NCI-H128 (cell line): ENCODE measurements around the gene ZNF575.
A peak's percentile ranks its signal among the peaks of the same experiment; 100 is the strongest.
"Not testable (repeated sequence)": the region's sequence is repeated elsewhere in the genome, so short reads cannot be mapped to it uniquely, and the experiment has no call there.

Experiments used
- DNase-seq: peaks from one replicate; lab custom pipeline; 2025; ENCODE audit not compliant: unreplicated experiment; lab: John Stamatoyannopoulos, UW

ZNF575 gene

DNA sequence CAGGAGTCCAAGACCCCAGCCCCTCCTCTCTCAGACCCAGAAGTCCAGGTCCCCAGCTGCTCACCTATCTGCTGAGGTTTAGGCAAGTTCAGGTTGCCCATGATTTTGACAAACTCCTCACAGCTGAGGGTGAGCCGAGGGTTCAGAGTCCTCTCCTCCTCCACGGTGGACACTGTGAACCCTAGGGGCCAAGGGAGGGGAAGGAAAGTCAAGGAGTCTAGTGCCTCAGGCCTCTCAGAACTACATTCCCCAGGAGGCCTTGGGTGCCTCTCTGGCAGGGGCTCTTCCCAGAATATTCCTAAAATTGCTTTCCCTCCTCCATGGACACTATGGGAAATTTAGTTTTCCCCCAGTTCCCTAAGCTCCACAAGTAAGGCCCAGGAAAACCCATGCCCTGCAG lies 25.1 kb upstream of the ZNF575 start:
- no peak for DNase-seq

DNA sequence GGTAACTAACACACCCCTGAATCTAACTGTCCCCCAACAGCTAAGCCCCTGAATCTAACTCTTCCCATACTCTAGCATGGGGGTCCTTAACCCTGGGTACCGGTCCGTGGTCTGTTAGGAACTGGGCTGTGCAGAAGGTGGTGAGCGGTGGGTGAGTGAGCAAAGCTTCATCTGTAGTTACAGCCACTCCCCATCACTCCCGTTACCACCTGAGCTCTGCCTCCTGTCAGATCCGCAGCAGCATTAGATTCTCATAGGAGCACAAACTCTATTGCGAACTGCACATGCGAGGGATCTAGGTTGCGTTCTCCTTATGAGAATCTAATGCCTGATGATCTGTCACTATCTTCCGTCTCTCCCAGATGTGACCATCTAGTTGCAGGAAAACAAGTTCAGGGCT lies 22.3 kb upstream of the ZNF575 start:
- no peak for DNase-seq

- no peak for DNase-seq
Observed at GRCh38 chr19:43511324-43511723, 21.7 kb upstream of the ZNF575 start.

GRCh38 chr19:43512399-43512798 lies 20.6 kb upstream of the ZNF575 start:
- DNase-seq = not testable (repeated sequence)

- no peak for DNase-seq
Observed at GRCh38 chr19:43518051-43518450, 14.9 kb upstream of the ZNF575 start.

DNA sequence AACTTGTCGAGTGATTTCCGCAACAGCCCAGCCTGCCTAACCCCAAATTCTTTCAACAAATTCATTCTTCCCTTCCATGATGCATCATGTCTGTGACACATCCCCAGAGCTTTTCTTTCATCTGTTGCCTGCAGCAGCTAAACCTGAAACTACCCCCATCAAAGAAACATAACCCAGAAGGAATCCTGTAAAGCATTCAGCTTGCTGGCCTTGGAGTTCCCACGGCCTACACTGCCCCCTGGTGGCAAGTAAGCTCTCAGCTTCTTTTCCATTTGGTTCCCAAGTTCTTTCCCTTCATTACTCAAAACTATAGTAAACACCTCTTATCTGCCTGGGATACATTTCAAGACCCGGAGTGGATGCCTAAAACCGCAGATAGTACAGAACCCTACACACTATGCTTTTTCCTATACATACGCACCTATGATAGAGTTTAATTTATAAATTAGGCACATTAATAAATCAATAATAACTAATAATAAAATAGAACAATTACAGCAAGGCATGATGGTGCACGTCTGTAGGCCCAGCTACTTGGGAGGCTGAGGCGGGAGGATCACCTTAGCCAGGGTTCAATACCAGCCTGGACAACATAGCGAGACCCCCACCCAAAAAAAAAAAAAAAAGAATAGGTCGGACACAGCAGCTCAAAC lies 13.4 kb upstream of the ZNF575 start:
- DNase-seq = peak; percentile 49

GRCh38 chr19:43522929-43523328 lies 10.1 kb upstream of the ZNF575 start:
- DNase-seq = no peak

DNA sequence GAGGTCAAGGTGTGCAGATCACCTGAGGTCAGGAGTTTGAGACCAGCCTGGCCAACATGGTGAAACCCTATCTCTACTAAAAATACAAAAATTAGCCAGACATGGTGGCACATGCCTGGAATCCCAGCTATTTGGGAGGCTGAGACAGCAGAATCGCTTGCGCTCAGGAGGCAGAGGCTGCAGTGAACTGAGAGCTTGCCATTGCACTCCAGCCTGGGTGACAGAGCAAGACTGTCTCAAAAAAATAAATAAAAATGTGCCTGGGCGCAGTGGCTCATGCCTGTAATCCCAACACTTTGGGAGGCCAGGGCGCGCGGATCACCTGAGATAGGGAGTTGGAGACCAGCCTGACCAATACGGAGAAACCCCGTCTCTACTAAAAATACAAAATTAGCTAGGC lies 9.3 kb upstream of the ZNF575 start:
- DNase-seq = not testable (repeated sequence)

- DNase-seq = no peak
Observed at GRCh38 chr19:43524922-43525835, 7.8 kb upstream of the ZNF575 start.

GRCh38 chr19:43525836-43526771 lies 6.9 kb upstream of the ZNF575 start:
- DNase-seq = no peak

- no peak for DNase-seq
Observed at GRCh38 chr19:43526884-43527859, 5.8 kb upstream of the ZNF575 start, which contains the start of gene ETHE1. Gene ETHE1 (minus strand): TSS chr19:43527201. CDS start chr19:43527177, 24 bp downstream.

DNA sequence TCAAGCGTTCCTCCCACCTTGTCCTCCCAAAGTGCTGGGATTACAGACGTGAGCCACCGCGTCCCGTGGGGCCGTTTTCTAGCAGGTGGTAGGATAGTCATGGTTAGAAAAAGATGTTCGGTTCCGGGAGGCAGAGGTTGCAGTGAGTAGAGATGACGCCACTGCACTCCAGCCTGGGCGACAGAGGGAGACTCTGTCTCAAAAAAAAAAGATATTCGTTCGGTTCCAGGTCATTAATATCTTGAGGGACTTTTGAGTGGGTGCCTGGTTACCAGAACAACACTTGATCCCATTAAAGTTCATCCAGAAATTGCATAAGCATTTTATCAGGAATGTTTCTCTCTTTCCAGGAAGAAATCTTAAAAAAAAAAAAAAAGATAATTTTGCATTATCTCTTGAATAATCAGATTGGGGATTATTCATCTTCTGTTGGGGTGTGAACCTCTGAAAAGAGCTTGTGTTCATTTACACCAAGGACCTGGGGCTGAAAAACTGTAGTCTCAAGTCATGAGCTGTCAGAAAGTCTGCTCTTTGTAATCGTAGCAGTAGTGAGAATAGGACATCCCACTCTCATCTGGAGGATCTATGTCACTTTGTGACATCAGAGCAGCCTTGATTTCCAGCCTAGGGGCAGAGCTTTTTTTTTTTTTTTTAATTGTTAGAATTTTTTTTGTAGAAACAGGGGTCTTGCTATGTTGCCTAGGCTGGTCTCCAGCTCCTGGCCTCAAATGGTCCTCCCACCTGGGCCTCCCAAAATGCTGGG lies 4.9 kb upstream of the ZNF575 start:
- DNase-seq = peak; percentile 39

DNA sequence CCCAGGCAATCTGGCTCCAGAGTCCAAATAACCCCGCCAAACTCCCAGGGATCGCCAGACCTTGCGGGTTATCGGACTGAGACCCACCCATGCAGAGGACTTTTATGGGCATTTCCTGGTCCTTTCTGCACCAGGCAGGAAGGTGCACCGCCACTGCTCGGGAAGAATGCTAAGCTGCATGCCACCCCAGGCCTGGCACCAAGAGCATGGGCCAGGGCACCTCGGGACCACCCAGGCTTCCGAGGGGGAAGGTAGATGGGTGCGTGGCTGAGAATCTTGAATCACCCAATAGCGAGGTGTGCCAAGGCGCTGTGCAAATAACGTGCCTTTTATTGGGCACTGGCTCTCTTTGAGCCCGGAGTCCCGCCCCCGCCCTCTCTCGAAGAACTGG lies 422 bp upstream of the ZNF575 start:
- DNase-seq = no peak

GRCh38 chr19:43533546-43534304 lies 737 bp downstream of the ZNF575 start:
- peak; percentile 93 for DNase-seq

DNA sequence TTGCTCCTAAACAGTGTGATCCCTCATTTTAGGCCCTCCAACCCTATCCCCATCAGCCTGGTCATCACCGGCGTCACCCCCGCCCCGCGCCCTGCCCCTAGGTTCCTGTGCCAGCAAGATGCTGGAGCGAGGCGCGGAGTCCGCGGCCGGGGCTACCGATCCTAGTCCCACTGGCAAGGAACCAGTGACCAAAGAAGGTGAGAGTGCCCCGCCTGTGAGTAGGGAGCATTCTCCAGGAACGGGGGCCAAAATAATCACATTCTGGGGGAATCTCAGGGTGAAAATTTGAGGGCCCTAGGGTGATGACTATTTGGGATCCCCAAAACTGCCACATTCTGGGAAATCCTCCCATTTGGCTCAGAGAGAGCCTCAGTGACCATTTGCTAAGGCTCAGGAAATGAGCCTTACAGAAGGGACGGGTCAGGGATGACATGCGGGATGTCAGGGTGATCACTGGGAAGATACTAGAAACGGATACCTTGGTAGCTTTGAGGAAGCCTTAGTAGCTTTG lies 1.4 kb downstream of the ZNF575 start:
- DNase-seq = no peak

GRCh38 chr19:43534816-43535761 lies 2.1 kb downstream of the ZNF575 start:
- no peak for DNase-seq

DNA sequence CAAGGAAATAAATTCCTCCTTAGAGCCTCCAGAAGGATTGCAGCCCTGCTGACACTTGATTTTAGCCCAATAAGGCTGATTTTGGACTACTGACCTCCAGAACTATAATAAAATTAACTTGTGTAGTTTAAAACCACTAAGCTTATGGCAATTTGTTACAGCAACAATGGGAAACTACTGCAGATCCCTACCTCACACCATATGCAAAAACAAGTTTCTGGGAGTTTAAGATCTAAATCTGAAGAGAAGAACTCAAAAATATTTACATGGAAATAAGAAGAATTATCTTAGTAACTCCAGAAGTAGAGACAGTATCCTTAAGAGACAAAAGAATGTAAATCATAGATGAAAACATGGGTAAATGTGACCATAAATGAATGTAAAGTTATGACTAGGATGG lies 5.9 kb downstream of the ZNF575 start:
- no peak for DNase-seq
